GM21360 (cell line): ENCODE results near the gene DIAPH1.
A peak's percentile ranks its signal among the peaks of the same experiment; 100 is the strongest.

Source experiments
- ATAC-seq: cut with Tn5 transposase; IDR thresholded peaks from one replicate; pipeline ENCODE4 v1.9.1; 2021; ENCODE audit warnings: mild to moderate bottlenecking, moderate library complexity; ENCODE audit not compliant: unreplicated experiment

Gene DIAPH1

DNA sequence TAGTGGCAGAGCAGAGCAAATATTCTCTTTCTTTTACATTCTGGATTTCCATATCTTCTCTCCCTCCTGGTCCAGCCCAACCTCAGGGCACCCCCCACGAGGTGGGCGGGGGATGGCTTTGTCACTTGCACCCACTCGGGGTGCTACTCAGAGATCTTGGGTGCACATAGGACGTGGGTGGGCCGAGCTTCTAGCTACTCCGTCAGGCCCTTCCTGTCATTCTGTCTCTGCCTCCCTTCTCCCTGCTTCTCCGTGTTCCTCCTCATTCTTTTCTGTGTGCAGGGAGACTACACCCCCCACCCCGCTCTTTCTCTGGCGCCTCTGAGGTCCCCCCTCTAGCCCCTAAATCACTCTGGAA, 110.4 kb downstream of the DIAPH1 start:
- no peak for ATAC-seq

DNA sequence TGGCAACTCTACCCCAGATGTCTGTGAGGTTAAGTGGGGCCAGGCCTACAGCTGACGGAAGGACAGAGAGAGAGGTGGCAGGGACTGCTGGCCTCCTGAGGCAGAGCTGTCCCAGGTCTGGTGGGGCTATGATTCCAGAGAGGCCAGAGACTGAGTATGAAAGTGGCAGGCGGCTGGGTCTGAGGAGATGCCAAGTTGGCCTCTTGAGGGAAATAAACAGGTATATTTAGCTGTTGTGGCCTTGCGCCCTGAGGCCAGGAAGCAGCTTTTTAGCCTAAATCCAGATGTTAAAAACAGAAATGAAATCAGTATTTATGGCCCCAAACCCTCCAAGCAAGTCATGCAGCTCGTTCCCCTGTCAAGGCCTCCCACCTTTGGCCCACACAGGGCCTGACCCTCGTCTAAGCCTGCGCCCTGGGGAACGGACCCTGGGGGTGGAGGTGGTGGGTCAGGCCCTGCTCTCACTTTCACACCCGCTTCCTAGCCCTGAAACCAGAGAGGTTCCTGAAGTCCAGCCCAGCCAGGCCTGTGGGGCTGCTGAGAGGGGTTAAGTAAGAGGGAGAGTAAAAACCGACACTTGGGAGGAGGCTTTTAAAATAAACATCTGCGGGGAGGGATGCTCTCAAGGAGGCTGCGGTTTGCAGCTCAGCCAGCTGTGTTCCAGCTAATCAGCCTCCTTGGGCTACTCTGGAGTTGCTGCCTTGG, 111.3 kb downstream of the DIAPH1 start:
- peak; percentile 39 for ATAC-seq

DNA sequence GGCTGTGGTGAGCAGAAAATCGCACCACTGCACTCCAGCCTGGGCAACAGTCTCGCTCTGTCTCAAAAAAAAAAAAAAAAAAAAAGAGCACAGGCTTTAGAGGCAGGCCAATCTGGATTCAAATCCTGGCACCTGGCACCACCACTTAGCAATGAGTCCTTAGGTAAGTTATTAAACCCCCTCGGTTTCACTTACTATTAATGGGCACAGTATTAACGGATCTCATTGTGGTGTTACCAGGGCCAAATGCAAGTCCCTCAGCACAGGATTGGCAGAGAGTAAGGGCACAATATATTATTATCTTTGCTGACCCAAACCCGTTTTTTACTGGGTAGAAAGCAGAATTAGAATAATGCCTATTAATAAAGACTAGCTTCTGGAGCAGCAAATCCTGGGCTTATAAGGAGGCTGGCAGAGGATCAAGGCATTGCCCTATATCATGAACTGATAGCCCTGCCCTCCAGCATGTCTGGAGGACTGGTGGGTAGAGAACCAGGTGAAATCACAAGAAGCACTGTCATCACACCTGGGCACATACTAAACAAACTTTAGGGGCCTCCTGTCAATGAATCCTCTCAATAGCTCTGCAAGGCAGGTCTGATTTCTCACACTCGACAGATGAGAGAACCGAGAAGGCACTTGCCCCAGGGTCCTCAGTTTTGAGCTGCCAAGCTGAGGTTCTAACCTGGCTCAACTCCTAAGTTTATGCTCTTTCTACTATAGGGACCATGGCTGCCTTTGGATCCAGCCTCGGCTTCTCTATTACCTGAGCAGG, 112.2 kb downstream of the DIAPH1 start:
- ATAC-seq, result no peak

DNA sequence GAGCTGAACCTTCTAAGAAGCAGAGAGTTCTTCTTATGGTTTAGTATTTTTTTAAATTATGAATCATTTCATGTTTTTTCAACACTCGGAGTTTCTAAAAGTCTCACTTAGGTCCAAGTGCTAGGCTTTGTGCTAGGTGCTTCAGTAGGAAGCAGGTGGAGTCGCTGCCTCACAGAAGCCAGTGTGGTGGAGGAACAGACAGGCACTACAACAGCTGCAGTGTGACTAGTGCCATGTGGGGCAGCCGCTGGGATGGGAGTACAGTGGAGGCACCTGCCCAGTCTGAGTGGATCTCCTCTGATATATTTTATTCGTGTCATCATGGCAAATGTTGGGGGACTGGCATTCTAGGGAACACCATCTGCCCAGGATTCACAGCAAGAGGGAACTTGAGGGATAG, 114.6 kb downstream of the DIAPH1 start:
- ATAC-seq, result no peak

DNA sequence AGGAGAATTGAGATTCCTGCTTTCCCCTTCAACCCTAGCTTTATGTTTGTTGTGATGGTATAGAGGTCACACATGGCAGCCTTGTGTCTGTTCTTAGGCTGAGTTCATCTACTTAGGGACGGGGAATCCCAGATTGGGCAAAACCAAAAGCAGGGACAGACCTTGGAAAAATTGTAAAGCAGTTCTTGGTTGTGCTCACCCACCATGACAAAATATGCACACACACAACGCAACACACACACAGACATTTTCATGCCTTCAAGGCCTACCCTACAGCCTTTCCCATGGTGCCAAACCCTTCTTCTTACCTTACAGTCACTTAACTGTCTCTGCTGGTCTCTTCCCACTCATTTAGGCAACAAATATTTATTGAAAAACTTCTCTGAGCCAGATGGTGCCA, 115.1 kb downstream of the DIAPH1 start:
- no peak for ATAC-seq

DNA sequence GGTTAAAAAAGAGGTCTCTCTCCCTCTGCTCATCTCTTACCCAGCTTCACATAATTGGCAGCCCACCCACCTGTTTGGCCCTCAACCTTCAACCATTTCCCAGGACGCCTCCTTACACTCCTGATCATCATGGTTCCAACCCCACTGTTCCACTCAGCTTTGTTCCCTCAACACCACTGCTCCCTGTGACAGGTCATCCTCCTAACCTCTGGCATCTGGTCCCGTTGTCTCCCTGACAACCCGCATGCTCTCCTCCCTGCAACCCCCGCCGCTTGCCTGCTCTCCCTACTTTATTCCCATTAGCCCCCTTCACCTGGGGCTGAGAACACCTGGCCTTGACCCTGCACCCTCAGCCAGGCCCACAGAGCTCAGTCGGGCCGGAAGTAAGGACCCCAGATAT, 117.0 kb downstream of the DIAPH1 start:
- no peak for ATAC-seq

DNA sequence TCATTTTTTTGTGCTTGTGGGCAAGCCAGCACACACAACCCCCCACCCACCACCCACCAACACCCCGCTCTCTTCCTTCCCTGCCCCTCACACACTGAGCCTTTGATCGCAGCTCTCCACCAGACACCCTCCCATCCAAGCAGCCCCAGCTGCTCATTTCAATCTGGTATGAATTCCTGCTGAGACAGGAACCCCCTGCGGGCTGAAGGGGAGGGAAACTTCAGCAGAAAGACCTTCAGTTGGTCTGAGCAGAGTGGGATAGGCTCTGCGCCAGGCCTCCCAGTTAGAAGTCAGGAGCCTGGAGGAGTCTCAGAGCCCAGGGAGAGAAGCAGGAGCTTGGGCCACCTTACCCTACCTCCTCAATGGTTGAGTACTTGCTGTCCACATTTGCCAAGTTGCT, 122.8 kb downstream of the DIAPH1 start:
- ATAC-seq, result no peak

DNA sequence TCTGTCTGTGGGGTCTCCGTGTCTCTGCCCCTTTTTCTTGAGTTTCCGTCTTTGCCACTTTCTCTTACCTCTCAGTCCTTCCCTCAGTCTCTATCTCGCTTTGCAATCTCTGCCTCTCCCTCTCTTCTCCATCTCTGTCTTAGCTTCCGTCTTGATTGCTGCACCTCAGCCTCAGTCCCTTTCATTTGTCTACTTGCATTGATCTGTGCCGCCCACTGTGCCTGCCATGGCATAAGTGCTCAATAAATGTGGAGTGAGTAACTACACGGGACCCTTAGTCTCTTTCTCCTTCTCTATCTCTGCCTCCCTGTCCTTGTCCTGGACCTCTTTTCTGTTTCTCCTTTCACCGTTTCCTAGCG, 123.4 kb downstream of the DIAPH1 start:
- no peak for ATAC-seq

DNA sequence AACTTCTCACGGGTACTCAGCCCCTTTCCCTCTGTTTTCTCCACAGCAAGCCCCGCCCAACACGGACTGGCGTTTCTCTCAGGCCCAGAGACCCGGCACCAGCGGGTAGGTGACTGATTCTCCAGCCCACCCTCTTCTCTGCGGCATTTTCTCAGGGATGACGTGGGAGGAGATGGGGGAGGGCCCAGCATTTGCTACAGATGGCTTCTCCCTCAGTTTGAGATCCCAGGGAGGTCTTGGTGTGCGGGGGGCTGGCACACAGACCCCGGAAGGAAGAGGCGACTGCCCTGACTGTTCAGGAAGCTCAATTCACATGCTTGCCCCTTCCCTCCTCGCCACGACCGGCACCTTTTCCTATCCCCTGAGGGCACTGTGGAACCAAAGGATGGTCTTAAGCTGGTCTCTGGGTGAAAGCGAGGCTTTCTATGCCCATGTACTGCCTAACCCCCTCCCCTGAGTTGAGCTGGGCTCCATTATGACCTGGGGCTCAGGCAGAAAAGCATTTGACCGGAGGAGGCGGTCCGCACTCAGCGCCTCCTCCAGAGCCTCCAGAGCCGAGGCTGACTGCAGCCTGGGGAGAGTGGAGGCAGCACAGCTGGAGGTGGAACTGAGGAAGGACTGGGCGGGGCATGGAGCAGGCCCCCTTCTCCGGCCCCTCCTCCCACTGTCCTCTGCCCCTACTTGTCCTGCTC, 123.9 kb downstream of the DIAPH1 start:
- no peak for ATAC-seq

DNA sequence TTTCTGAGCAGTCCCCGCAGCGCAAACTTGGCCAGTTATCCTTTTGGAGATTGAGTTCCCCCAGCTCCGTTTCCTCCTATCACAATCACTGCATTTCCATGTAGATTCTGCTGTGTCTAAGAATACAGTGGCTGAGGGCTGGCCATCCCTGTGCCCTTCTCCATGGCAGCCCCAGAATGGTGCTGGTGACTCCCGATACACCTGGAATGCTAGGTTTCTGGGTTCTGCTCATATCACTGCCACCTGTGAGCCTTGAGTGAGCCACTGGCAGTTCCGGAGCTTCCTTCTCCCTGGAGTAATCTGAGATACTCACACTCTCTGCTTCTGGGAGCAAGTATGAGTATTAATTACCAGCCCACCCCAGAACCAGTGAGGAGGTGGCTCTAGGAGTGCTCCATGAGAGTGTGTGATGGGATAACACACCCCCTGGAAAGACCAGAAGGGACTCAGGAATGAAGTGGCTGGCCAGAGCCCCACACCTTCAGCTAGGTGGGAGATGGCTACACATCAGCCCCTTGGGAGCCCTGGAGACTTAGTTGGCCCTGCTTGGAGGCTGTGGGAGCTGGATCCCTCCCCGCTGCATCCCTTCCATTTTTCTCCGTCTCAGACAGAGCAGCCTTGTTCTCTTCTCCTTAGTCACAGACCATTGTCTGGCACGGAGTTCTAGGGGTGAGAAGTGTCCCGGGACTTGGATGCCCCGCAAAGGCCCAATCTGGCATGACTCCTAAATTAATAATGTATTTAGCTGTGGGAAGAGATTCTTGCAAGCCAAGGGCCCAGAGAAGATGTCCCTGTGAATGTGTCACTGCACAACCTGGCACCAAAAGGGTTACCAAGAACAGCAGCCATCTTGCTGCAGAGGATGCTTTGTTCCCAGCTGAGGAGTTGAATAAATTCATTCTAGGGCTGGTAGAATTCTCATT, 125.0 kb downstream of the DIAPH1 start:
- ATAC-seq, result no peak

DNA sequence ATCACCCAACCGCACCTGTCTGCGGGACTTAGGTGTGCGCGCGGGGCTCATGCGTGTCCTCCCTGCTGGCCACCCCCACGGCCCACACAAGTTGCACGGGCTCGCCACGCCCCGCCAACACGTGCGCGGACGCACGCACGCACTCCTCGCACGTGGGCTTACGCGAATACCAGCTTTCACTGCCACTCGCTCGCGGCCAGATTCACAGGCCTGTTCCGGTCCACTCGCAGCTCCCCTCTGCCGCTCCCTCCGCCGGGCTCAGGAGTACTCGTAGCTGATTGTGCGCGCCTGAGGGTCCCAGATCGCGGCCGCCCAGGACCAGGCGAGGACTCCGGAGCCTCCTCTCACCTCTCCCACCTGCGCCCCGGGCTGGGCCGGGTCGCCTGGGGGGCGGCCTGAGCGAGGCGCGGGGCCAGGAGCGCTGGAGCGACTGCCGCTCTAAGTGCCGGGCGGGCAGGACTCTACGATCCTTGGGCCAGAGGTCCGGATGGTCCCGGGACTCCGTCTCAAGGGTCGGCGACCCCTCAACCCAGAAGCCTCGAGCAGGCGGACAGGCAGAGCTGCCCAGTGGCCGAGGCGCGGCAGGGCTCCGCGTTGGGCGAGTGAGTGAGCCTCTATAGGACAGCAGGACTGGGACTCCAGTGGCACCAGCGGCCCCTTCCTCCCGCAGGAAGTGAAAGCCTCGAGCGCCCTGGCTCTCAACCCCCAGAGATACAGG, 126.5 kb downstream of the DIAPH1 start:
- peak; percentile 48 for ATAC-seq

DNA sequence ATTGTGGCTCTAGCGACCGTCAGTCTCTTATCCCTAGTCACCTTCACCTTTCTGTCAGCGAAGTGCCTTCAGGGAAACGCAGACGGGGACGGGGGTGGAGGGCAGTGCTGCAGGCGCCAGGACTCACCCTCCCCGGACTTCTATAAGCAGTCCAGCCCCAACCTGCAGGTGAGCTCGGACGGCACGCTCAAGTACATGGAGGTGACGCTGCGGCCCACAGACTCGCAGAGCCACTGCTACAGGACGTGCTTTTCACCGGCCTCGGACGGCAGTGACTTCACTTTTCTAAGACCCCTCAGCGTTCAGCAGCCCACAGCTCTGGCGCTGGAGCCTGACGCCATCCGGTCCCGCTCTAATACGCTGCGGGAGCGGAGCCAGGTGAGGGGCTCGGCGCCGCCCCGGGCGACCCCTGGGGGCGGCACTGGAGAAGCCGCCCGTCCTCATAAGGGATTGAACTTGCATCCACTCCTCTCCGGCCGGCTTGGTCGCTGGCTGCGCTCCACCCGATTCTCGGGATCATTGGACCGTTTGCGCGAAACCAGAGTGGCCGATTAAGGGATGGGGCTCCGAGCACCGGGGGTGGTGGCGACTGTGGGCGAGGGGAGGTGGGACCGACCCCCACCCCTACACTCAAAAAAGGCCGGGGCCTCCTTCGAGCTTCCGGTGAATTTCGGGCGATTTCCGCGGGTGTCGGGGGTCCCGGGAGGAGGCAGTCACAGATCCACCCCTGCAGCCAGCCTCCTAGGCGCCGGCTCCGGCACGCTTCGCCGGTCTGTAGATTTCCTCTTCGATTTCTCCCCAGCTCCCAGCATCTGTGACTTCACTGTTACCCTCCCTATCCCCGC, 127.3 kb downstream of the DIAPH1 start:
- peak; percentile 21 for ATAC-seq

DNA sequence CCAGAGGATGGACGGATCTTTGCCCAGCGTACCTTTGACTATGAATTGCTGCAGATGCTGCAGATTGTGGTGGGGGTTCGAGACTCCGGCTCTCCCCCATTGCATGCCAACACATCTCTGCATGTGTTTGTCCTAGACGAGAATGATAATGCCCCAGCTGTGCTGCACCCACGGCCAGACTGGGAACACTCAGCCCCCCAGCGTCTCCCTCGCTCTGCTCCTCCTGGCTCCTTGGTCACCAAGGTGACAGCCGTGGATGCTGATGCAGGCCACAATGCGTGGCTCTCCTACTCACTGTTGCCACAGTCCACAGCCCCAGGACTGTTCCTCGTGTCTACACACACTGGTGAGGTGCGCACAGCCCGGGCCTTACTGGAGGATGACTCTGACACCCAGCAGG, 128.0 kb downstream of the DIAPH1 start:
- ATAC-seq, result no peak

DNA sequence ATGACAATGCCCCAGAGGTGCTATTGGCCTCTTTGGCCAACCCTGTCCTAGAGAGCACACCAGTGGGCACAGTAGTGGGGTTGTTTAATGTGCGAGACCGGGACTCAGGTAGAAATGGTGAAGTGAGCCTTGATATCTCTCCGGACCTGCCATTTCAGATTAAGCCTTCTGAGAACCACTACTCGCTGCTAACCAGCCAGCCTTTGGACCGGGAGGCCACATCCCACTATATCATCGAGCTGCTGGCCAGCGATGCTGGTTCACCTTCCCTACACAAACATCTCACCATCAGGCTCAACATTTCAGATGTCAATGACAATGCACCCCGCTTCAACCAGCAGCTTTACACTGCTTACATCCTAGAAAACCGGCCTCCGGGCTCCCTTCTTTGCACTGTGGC, 128.5 kb downstream of the DIAPH1 start:
- no peak for ATAC-seq

DNA sequence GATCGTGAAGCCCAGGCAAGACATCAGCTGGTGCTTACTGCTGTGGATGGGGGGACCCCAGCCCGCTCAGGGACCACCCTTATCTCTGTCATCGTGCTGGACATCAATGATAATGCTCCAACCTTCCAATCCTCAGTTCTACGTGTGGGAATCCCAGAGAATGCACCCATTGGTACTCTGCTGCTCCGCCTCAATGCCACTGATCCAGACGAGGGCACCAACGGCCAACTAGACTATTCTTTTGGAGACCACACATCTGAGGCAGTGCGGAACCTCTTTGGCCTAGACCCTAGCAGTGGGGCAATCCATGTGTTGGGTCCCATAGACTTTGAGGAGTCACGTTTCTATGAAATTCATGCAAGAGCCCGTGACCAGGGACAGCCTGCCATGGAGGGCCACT, 129.0 kb downstream of the DIAPH1 start:
- ATAC-seq, result no peak

DNA sequence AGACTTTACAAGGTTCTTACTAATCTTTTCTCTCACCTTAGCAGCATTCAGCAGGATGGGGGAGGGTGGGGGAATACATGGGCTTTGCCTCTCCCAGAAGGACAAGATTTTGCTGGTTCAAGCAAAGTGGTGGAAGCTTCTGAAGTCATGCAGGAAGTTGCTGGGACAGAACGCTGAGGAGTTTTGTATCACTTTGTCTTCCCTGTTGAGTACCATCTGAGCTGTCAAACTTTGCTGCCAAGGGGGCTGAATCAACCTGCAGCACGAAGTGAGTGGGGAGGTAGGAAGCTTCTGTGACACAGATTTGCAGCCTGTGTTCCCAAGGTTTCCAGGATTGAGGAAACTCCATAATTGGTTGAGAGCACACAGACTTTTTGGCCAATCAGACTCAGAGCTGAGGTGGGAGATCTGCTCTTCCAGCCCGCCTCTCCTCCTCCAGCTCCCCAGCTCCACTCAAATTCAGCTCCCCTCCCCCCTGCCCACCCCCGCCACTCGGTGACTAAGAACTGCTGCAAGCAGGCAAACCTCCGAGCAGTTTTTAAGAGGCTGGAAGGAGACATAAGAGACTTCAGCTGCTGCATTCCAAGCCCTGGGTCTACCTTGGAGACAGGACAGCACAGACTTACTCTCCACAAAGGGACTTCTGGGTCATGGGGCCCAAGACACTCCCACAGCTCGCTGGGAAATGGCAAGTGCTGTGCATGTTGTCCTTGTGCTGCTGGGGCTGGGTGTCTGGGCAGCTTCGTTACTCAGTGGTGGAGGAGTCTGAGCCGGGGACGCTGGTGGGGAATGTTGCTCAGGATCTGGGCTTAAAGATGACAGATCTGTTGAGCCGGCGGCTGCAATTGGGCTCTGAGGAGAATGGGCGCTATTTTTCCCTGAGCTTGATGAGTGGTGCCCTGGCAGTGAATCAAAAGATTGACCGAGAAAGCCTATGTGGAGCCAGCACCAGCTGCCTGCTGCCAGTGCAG, 129.9 kb downstream of the DIAPH1 start, which contains the start of gene PCDHGC5:
PCDHGC5 (plus strand) TSS at position 491 of the 971 bp plus-strand sequence; CDS start at position 651, 160 bp downstream.
- no peak for ATAC-seq

DNA sequence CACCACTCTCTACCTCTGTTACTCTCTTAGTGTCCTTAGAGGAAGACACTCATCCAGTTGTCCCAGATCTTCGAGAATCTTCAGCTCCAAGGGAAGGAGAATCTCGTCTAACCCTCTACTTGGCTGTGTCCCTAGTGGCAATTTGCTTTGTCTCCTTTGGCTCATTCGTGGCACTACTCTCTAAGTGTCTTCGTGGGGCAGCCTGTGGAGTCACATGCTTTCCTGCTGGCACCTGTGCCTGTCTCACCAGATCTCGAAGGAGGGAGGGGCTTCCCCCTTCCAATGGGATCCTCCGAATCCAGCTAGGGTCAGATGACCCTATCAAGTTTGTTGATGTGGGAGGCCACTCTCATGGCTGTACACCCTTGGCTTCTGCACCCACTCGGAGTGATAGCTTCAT, 131.7 kb downstream of the DIAPH1 start:
- no peak for ATAC-seq

DNA sequence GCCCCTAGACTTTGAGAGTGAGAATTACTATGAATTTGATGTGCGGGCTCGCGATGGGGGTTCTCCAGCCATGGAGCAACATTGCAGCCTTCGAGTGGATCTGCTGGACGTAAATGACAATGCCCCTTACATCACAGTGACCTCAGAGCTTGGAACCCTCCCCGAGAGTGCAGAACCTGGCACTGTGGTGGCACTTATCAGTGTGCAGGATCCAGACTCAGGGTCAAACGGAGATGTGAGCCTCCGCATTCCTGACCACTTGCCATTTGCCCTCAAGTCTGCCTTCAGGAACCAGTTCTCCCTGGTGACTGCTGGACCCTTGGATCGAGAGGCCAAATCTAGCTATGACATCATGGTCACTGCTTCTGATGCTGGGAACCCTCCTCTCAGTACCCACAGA, 132.7 kb downstream of the DIAPH1 start:
- ATAC-seq, result no peak
